Trophoblast cell (in vitro differentiated cells and primary cell): Measurements from ENCODE around the gene ADAMTS14.

Experiments
- DNase-seq, 2 donors: peaks; one replicate each; pipeline ENCODE4 v3.0.0-alpha.2; 2016
- H2AFZ ChIP-seq: 2 replicates; pipeline ENCODE4 v1.6.1; 2013; ENCODE audit warnings: low read length, moderate library complexity, mild to moderate bottlenecking; ENCODE audit not compliant: insufficient read depth, poor library complexity
- H2AK5ac ChIP-seq: 2 replicates; pipeline ENCODE4 v1.6.1; 2013; ENCODE audit warnings: mild to moderate bottlenecking, low read length
- H2BK120ac ChIP-seq: 2 replicates; pipeline ENCODE4 v1.6.1; 2013; ENCODE audit warnings: low read length, mild to moderate bottlenecking, moderate library complexity; ENCODE audit not compliant: insufficient read depth, poor library complexity
- H2BK12ac ChIP-seq: 2 replicates; pipeline ENCODE4 v1.6.1; 2013; ENCODE audit warnings: mild to moderate bottlenecking, low read length, moderate library complexity
- H2BK5ac ChIP-seq: 2 replicates; pipeline ENCODE4 v1.6.1; 2013; ENCODE audit warnings: low read length, low read depth, moderate library complexity, mild to moderate bottlenecking; ENCODE audit not compliant: poor library complexity
- H3K14ac ChIP-seq: 2 replicates; pipeline ENCODE4 v1.6.1; 2013; ENCODE audit warnings: mild to moderate bottlenecking, low read length
- H3K18ac ChIP-seq: 2 replicates; pipeline ENCODE4 v1.6.1; 2013; ENCODE audit warnings: mild to moderate bottlenecking, low read length
- H3K23ac ChIP-seq: 2 replicates; pipeline ENCODE4 v1.6.1; 2013; ENCODE audit warnings: low read length
- H3K27ac ChIP-seq: 2 replicates; pipeline ENCODE4 v1.5.1; 2013; ENCODE audit warnings: low read depth, mild to moderate bottlenecking, inconsistent platforms, low read length, moderate library complexity
- H3K27me3 ChIP-seq: 2 replicates; pipeline ENCODE4 v1.6.1; 2013; ENCODE audit warnings: inconsistent platforms, mild to moderate bottlenecking, low read length, moderate library complexity; ENCODE audit not compliant: insufficient read depth
- H3K36me3 ChIP-seq, 2 experiments: 1 replicate in 1 of 2; 2 replicates in 1 of 2; pipeline ENCODE4 v1.6.1; 2013; ENCODE audit warnings: low read length in 2 of 2, mild to moderate bottlenecking in 2 of 2, moderate library complexity in 1 of 2; ENCODE audit not compliant: insufficient read depth in 2 of 2, control insufficient read depth in 1 of 2
- H3K4ac ChIP-seq: 2 replicates; pipeline ENCODE4 v1.6.1; 2013; ENCODE audit warnings: low read depth, mild to moderate bottlenecking, low read length, moderate library complexity
- H3K4me1 ChIP-seq, 2 experiments: 1 replicate in 1 of 2; 2 replicates in 1 of 2; pipeline ENCODE4 v1.6.1; 2013; ENCODE audit warnings: low read length in 2 of 2, mild to moderate bottlenecking in 2 of 2, moderate library complexity in 1 of 2; ENCODE audit not compliant: insufficient read depth in 2 of 2, control insufficient read depth in 1 of 2
- H3K4me2 ChIP-seq: 2 replicates; pipeline ENCODE4 v1.6.1; 2013; ENCODE audit warnings: inconsistent platforms, mild to moderate bottlenecking, low read length, moderate library complexity
- H3K4me3 ChIP-seq: 2 replicates; pipeline ENCODE4 v1.5.1; 2013; ENCODE audit warnings: mild to moderate bottlenecking, low read depth, low read length, inconsistent platforms
- H3K79me1 ChIP-seq: one replicate; pipeline ENCODE4 v1.6.1; 2013; ENCODE audit warnings: low read length
- H3K79me2 ChIP-seq: 2 replicates; pipeline ENCODE4 v1.6.1; 2013; ENCODE audit warnings: low read length, mild to moderate bottlenecking; ENCODE audit not compliant: control insufficient read depth, insufficient read depth, poor library complexity
- H3K9ac ChIP-seq: 2 replicates; pipeline ENCODE4 v1.6.1; 2013; ENCODE audit warnings: mild to moderate bottlenecking, low read length
- H3K9me3 ChIP-seq: 2 replicates; pipeline ENCODE4 v1.6.1; 2013; ENCODE audit warnings: low read depth, mild to moderate bottlenecking, control low read depth, inconsistent platforms, low read length; ENCODE audit not compliant: insufficient read depth
- H4K12ac ChIP-seq: 2 replicates; pipeline ENCODE4 v1.6.1; 2013; ENCODE audit warnings: low read depth, mild to moderate bottlenecking, low read length, moderate library complexity
- H4K8ac ChIP-seq: 2 replicates; pipeline ENCODE4 v1.6.1; 2013; ENCODE audit warnings: low read depth, mild to moderate bottlenecking, low read length, moderate library complexity
- H4K91ac ChIP-seq: one replicate; pipeline ENCODE4 v1.6.1; 2013; ENCODE audit warnings: low read depth, mild to moderate bottlenecking, low read length, moderate library complexity
- WGBS: extraction: QIAGEN DNeasy Blood & Tissue Kit; methylation state at CpG from one replicate; pipeline ENCODE4 v1.1.7; 2013; ENCODE audit warnings: missing lambda C conversion rate; ENCODE audit not compliant: insufficient read length, insufficient coverage; ENCODE audit errors: extremely low coverage; 5-methylcytosine and 5-hydroxymethylcytosine counted together

ADAMTS14 gene

DNA sequence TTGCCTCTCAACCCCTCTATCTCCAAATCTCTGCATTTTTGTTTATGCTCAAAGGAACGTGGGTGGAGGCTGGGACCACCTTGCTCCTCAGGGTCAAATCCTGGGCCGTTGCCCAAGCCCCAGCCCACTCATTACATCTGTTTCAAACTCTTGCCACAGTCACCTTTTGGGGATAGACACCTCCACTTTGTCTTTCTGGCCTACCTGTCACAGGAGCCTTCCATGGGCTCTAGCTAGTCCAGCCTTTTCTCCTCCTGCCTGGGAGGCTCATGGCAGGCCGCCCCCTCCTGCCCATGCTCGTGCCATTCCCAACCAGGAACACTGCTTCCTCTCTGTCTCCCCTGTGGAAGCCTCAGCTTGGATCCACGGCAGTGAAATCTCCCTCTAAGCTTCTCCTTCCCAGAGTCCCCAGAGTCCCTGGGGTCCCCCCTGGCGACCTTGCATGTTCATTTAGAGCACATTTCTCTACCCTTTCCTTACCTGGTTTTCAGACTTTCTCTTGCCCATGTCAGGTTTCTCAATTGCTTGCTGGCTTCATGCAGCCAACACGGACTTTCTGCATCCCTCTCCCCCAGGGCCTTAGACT lies 2.5 kb upstream of the ADAMTS14 start:
- H2BK120ac ChIP-seq = no peak overlapping the region
- no peak overlapping the region for H2BK5ac ChIP-seq
- no peak overlapping the region for H2BK12ac ChIP-seq
- H3K79me1 ChIP-seq = no peaks in the 10 kb centered on the region
- H4K12ac ChIP-seq = no peak overlapping the region
- no peak overlapping the region for H3K14ac ChIP-seq
- H3K4me1 ChIP-seq = peaks cover 0 to 6% of the 10 kb centered on the region in 2 experiments
- no peak overlapping the region for H3K4ac ChIP-seq
- H3K9ac ChIP-seq = no peak overlapping the region
- no peaks in the 10 kb centered on the region for H3K36me3 ChIP-seq
- no peak overlapping the region for H3K27ac ChIP-seq
- WGBS = no CpG with 5 or more reads among the region's 7 CpGs
- no peak overlapping the region for H3K4me3 ChIP-seq
- H2AK5ac ChIP-seq = no peak overlapping the region
- no peak overlapping the region for H3K23ac ChIP-seq
- H3K27me3 ChIP-seq = peaks cover 19% of the 10 kb centered on the region
- no peak for DNase-seq
- no peaks in the 10 kb centered on the region for H3K79me2 ChIP-seq
- no peak overlapping the region for H3K4me2 ChIP-seq
- H3K9me3 ChIP-seq = peaks cover 7% of the 10 kb centered on the region
- no peak overlapping the region for H2AFZ ChIP-seq
- no peak overlapping the region for H3K18ac ChIP-seq
- H4K91ac ChIP-seq = no peak overlapping the region
- H4K8ac ChIP-seq = no peak overlapping the region

GRCh38 chr10:70671619-70672164 lies 614 bp upstream of the ADAMTS14 start:
- Histone ChIP-seq H2BK5ac (no peak overlapping the region), H3K14ac (no peak overlapping the region), H2AFZ (no peak overlapping the region), H3K36me3 (no peaks in the 10 kb centered on the region), H4K8ac (no peak overlapping the region), H3K18ac (no peak overlapping the region), H3K9ac (no peak overlapping the region), H3K4me2 (peak overlapping the region; percentile 71), H3K4ac (no peak overlapping the region), H3K4me3 (no peak overlapping the region), H4K12ac (no peak overlapping the region), H3K27me3 (peaks cover 19% of the 10 kb centered on the region), H2BK12ac (no peak overlapping the region), H3K9me3 (peaks cover 7% of the 10 kb centered on the region), H3K23ac (no peak overlapping the region), H3K4me1 (peaks cover 0 to 6% of the 10 kb centered on the region in 2 experiments), H4K91ac (no peak overlapping the region), H3K79me1 (no peaks in the 10 kb centered on the region), H3K79me2 (no peaks in the 10 kb centered on the region), H2BK120ac (no peak overlapping the region), H2AK5ac (no peak overlapping the region), H3K27ac (no peak overlapping the region)
- WGBS = no CpG with 5 or more reads among the region's 5 CpGs
- no peak for DNase-seq

GRCh38 chr10:70673043-70673928 lies 980 bp downstream of the ADAMTS14 start:
- no peak overlapping the region for H3K9ac ChIP-seq
- H3K23ac ChIP-seq = no peak overlapping the region
- H2BK5ac ChIP-seq = no peak overlapping the region
- DNase-seq = peak in 1 of 2 donors; percentile 28
- no peak overlapping the region for H4K8ac ChIP-seq
- no CpG with 5 or more reads among the region's 14 CpGs for WGBS
- H3K79me2 ChIP-seq = no peaks in the 10 kb centered on the region
- no peak overlapping the region for H3K14ac ChIP-seq
- H3K36me3 ChIP-seq = no peaks in the 10 kb centered on the region
- no peaks in the 10 kb centered on the region for H3K79me1 ChIP-seq
- H4K12ac ChIP-seq = no peak overlapping the region
- no peak overlapping the region for H2AK5ac ChIP-seq
- H3K4me1 ChIP-seq = peaks cover 0 to 6% of the 10 kb centered on the region in 2 experiments
- H3K4me3 ChIP-seq = no peak overlapping the region
- H4K91ac ChIP-seq = no peak overlapping the region
- no peak overlapping the region for H3K4ac ChIP-seq
- H3K27me3 ChIP-seq = peaks cover 19% of the 10 kb centered on the region
- H2BK120ac ChIP-seq = no peak overlapping the region
- no peak overlapping the region for H3K4me2 ChIP-seq
- no peak overlapping the region for H3K18ac ChIP-seq
- H2AFZ ChIP-seq = no peak overlapping the region
- peaks cover 7% of the 10 kb centered on the region for H3K9me3 ChIP-seq
- no peak overlapping the region for H2BK12ac ChIP-seq
- H3K27ac ChIP-seq = no peak overlapping the region

DNA sequence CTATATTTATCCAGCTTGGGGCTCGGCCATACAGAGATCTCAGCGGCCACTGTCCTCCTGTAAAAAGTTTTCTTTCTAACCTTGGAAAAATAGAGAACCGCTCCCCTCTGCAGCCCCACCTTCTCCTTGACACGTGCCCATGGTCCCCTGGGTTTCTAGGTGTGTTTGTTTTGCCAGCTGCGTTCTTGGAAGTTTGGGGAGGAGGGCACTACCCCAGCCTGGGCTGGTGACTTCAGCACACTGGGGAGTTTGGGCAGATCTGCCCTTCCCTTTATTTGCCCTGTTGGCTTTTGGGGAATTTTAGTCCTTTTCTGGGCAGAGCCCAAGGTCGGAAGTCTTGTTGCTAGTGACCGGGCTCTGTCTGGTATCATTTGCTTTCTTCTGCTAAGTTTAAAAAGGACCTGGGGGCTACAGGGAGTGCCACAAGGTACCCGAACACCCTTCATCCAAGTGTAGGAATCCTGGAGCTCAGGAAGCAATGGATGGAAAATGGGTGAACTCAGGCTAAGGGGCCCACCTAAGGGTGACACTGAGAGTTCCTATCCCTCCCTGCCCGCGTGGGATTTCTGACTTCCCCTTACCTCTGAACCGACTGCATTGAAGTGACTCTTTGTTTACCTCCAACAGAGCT lies 1.7 kb downstream of the ADAMTS14 start:
- Histone ChIP-seq H4K12ac (no peak overlapping the region), H3K4me2 (no peak overlapping the region), H3K27me3 (peaks cover 19% of the 10 kb centered on the region), H3K14ac (no peak overlapping the region), H3K36me3 (no peaks in the 10 kb centered on the region), H2BK5ac (no peak overlapping the region), H3K9ac (no peak overlapping the region), H3K9me3 (peaks cover 4% of the 10 kb centered on the region), H3K79me2 (no peaks in the 10 kb centered on the region), H2AK5ac (no peak overlapping the region), H2AFZ (no peak overlapping the region), H3K4me1 (peaks cover 0 to 6% of the 10 kb centered on the region in 2 experiments), H3K79me1 (no peaks in the 10 kb centered on the region), H3K18ac (no peak overlapping the region), H3K23ac (no peak overlapping the region), H2BK120ac (no peak overlapping the region), H3K4ac (no peak overlapping the region), H4K8ac (no peak overlapping the region), H2BK12ac (no peak overlapping the region), H3K27ac (no peak overlapping the region), H4K91ac (no peak overlapping the region), H3K4me3 (no peak overlapping the region)
- no peak for DNase-seq
- no CpG with 5 or more reads among the region's 11 CpGs for WGBS
